Suprapubic skin (tissue), 4 donors: ENCODE results near the gene ASIC3.

ENCODE experiments used
- CTCF ChIP-seq, 2 donors: fragments of 200-600 bp in 1 of 2; fragments of 450-650 bp in 1 of 2; sonication (generic) in 1 of 2; IDR thresholded peaks; one replicate each; pipeline ENCODE4 v1.5.1; 2016 to 2019; ENCODE audit warnings: antibody characterized with exemption in 2 of 2, mild to moderate bottlenecking in 1 of 2, moderate library complexity in 1 of 2
- EP300 ChIP-seq: sonication (generic); formaldehyde crosslinking; IDR thresholded peaks from one replicate; pipeline ENCODE4 v1.6.1; 2017; ENCODE audit warnings: antibody characterized with exemption
- POLR2A ChIP-seq, 2 donors: fragments of 450-650 bp; IDR thresholded peaks; one replicate each; pipeline ENCODE4 v1.6.1; 2017; ENCODE audit warnings: antibody characterized with exemption in 2 of 2, mild to moderate bottlenecking in 2 of 2, moderate library complexity in 2 of 2
- POLR2AphosphoS5 ChIP-seq, 3 donors: sonication (generic); formaldehyde crosslinking; IDR thresholded peaks; one replicate each; pipeline ENCODE4 v1.6.1; 2017; ENCODE audit warnings: antibody characterized with exemption in 3 of 3

- TF ChIP-seq CTCF (IDR thresholded peaks at IDR 0.05) (no peak), EP300 (no peak), POLR2AphosphoS5 (IDR thresholded peaks at IDR 0.05) (no peak), POLR2A (IDR thresholded peaks at IDR 0.05) (no peak)
Observed at GRCh38 chr7:151025924-151026671, 22.2 kb upstream of the ASIC3 start.
